ENCODE results near the gene SMOC2. TPM values are rescaled to one million over a fixed set of nuclear protein-coding genes. Genes with fewer than 3 reads are reported as not detected.

SMOC2 gene
- total and polyA plus RNA-seq, 2 of the 4 experiments (the other 2 are of a cell fraction): not detected

DNA sequence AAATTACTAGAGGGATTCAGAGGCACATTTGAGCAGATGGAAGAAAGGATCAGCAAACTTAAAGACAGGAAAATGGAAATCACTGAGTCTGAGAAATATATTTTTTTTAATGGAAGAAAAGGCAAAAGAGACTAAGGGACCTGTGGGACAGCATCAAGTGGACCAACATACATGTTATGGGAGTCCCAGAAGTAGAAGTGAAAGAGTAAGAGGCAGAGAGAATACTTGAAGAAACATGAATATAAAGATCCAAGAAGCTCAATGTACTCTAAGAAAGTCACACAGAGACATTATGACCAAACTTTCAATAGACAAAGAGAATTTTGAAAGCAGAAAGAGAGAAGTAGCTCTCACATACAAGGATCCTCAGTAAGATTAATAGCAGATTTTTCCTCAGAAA lies 39.5 kb downstream of the SMOC2 start:
- Histone ChIP-seq H3K36me3 (ENCODE audit: control insufficient read depth, insufficient read depth, low read length) (no peaks in the 10 kb centered on the region), H2AK5ac (ENCODE audit: low read depth, low read length) (no peak overlapping the region), H3K23ac (ENCODE audit: low read depth, low read length) (no peak overlapping the region), H3K4me1 (ENCODE audit: control insufficient read depth, insufficient read depth, low read length) (no peaks in the 10 kb centered on the region), H2BK15ac (ENCODE audit: low read depth, low read length) (no peak overlapping the region), H3K14ac (replicated peaks; ENCODE audit: low read depth, low read length) (no peak overlapping the region), H2AK9ac (replicated peaks; ENCODE audit: low read depth, low read length, poor library complexity) (no peak overlapping the region), H3K27me3 (ENCODE audit: control insufficient read depth, insufficient read depth, low read length) (no peaks in the 10 kb centered on the region), H2BK20ac (ENCODE audit: low read depth, low read length) (no peak overlapping the region), H4K20me1 (ENCODE audit: insufficient read depth, low read length) (no peaks in the 10 kb centered on the region), H3K4me3 (ENCODE audit: insufficient read depth, low read depth, low read length) (no peak overlapping the region), H4K91ac (ENCODE audit: insufficient read depth, low read depth, low read length) (no peak overlapping the region), H3K18ac (ENCODE audit: low read depth, low read length) (no peak overlapping the region), H2BK5ac (ENCODE audit: low read depth, low read length, poor library complexity, severe bottlenecking) (no peak overlapping the region), H2AFZ (replicated peaks; ENCODE audit: low read length, poor library complexity) (no peak overlapping the region), H4K8ac (ENCODE audit: low read depth in 2 of 2, low read length in 2 of 2) (no peak overlapping the region), H3K9me1 (ENCODE audit: insufficient read depth, low read length) (no peaks in the 10 kb centered on the region), H4K5ac (ENCODE audit: low read depth, low read length) (no peak overlapping the region), H2BK120ac (ENCODE audit: low read depth, low read length) (no peak overlapping the region), H3K79me1 (ENCODE audit: low read depth in 1 of 2, low read length in 2 of 2) (no peaks in the 10 kb centered on the region), H3K4ac (ENCODE audit: low read depth, low read length) (no peak overlapping the region), H3K27ac (ENCODE audit: insufficient read depth, low read length) (no peak overlapping the region), H3K4me2 (ENCODE audit: low read depth, low read length) (no peak overlapping the region), H3K9me3 (ENCODE audit: control insufficient read depth, insufficient read depth, low read length) (peaks cover 15% of the 10 kb centered on the region), H3K56ac (ENCODE audit: extremely low read depth, insufficient read depth, low read length) (no peak overlapping the region), H3K9ac (ENCODE audit: low read depth, low read length) (no peak overlapping the region)
- no peak for ATAC-seq (ENCODE audit: low read depth)
- no TSS peak for BruUV-seq (replicated peaks)
- ChIA-PET POLR2A (ENCODE audit: unreplicated experiment) (no interaction called here), CTCF (no interaction called here)
- no peak for DNase-seq
- intact Hi-C loops (cut with micrococcal nuclease) (no loop called here), dilution Hi-C loops (cut with HindIII; ENCODE audit: low sequenced_read_pairs, unreplicated experiment) (no loop called here), in situ Hi-C loops (cut with MboI; ENCODE audit: low sequenced_read_pairs) (no loop called here)
- TF ChIP-seq SMC3 (IDR thresholded peaks at IDR 0.05; ENCODE audit: low read depth, low read length): no peak
- no peak for TF ChIP-seq RFX5 (IDR thresholded peaks at IDR 0.05; ENCODE audit: low read depth, low read length)
- no peak for TF ChIP-seq MAFK (IDR thresholded peaks at IDR 0.05; ENCODE audit: low read depth, low read length)
- no peak for TF ChIP-seq BHLHE40 (IDR thresholded peaks at IDR 0.05; ENCODE audit: low read depth, low read length)
- TF ChIP-seq, protein P1, sequence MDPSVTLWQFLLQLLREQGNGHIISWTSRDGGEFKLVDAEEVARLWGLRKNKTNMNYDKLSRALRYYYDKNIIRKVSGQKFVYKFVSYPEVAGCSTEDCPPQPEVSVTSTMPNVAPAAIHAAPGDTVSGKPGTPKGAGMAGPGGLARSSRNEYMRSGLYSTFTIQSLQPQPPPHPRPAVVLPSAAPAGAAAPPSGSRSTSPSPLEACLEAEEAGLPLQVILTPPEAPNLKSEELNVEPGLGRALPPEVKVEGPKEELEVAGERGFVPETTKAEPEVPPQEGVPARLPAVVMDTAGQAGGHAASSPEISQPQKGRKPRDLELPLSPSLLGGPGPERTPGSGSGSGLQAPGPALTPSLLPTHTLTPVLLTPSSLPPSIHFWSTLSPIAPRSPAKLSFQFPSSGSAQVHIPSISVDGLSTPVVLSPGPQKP (IDR thresholded peaks at IDR 0.05; ENCODE audit: borderline replicate concordance, low read depth, low read length): no peak
- TF ChIP-seq MAZ (IDR thresholded peaks at IDR 0.05; ENCODE audit: borderline replicate concordance, low read depth, low read length): no peak

All from IMR-90 (cell line).